SK-N-SH (cell line): Measurements from ENCODE around the gene IFNAR1. TPM values are rescaled to one million over a fixed set of nuclear protein-coding genes. Genes with fewer than 3 reads are reported as not detected.

ENCODE experiments used
- CTCF ChIA-PET: fragments of 300-600, 350-600 bp; formaldehyde crosslinking; extraction: SDS; loops from one replicate; lab custom pipeline; 2021; lab: Yijun Ruan, JAX
- POLR2A ChIA-PET: fragments of 350-600 bp; sonication (Branson Sonifier 250); formaldehyde crosslinking; extraction: SDS; loops from one replicate; lab custom pipeline; 2020; ENCODE audit warnings: antibody characterized with exemption, inconsistent platforms; lab: Yijun Ruan, JAX
- DNase-seq: peaks from one replicate; pipeline ENCODE4 v3.0.0; 2012
- H2AFZ ChIP-seq: fragments of 200-600 bp; sonication (generic); 2 replicates; pipeline ENCODE4 v1.8.1; 2016; ENCODE audit warnings: antibody characterized with exemption, mild to moderate bottlenecking, low read depth
- H3F3A ChIP-seq: fragments of 200-600 bp; sonication (generic); replicated peaks from 2 replicates; pipeline ENCODE3; 2016; ENCODE audit warnings: antibody characterized with exemption, mild to moderate bottlenecking; ENCODE audit not compliant: insufficient read depth
- H3K27ac ChIP-seq, 2 experiments: fragments of 200-500 bp in 1 of 2; fragments of 200-600 bp in 1 of 2; sonication (Bioruptor generic) in 1 of 2; sonication (generic), shearing (Covaris generic) in 1 of 2; 2 replicates each; pipeline versions ENCODE4 v1.5.1 to v1.6.1; 2014 to 2016; ENCODE audit warnings: low read depth in 2 of 2, inconsistent platforms in 1 of 2, low read length in 1 of 2, mild to moderate bottlenecking in 1 of 2, mixed read lengths in 1 of 2
- H3K27me3 ChIP-seq: fragments of 200-600 bp; sonication (generic), shearing (Covaris generic); 2 replicates; pipeline ENCODE4 v1.6.1; 2016; ENCODE audit warnings: mixed run types; ENCODE audit not compliant: insufficient read depth
- H3K36me3 ChIP-seq, 2 experiments: fragments of 200-500 bp in 1 of 2; fragments of 200-600 bp in 1 of 2; sonication (Bioruptor generic) in 1 of 2; sonication (generic) in 1 of 2; replicated peaks in 1 of 2; 2 replicates each; pipeline versions ENCODE3 to v1.5.1; 2014 to 2016; ENCODE audit warnings: low read length in 1 of 2, mild to moderate bottlenecking in 1 of 2; ENCODE audit not compliant: insufficient read depth in 2 of 2, control insufficient read depth in 1 of 2
- H3K4me1 ChIP-seq, 2 experiments: fragments of 200-500 bp in 1 of 2; fragments of 200-600 bp in 1 of 2; sonication (Bioruptor generic) in 1 of 2; sonication (generic), shearing (Covaris generic) in 1 of 2; 2 replicates each; pipeline versions ENCODE4 v1.5.1 to v1.6.1; 2014 to 2016; ENCODE audit warnings: low read depth in 1 of 2, low read length in 1 of 2, mixed run types in 1 of 2; ENCODE audit not compliant: insufficient read depth in 2 of 2, control insufficient read depth in 1 of 2
- H3K4me2 ChIP-seq: fragments of 200-600 bp; sonication (generic), shearing (Covaris generic); 2 replicates; pipeline ENCODE4 v1.6.1; 2017; ENCODE audit warnings: mixed run types
- H3K4me3 ChIP-seq, 2 experiments: fragments of 200-500 bp in 1 of 2; fragments of 200-600 bp in 1 of 2; sonication (Bioruptor generic) in 1 of 2; sonication (generic), shearing (Covaris generic) in 1 of 2; 2 replicates each; pipeline versions ENCODE4 v1.5.1 to v1.8.1; 2014 to 2016; ENCODE audit warnings: low read depth in 2 of 2, inconsistent platforms in 1 of 2, low read length in 1 of 2, mild to moderate bottlenecking in 1 of 2, mixed read lengths in 1 of 2, moderate library complexity in 1 of 2
- H3K79me2 ChIP-seq: fragments of 200-600 bp; sonication (generic); 2 replicates; pipeline ENCODE4 v1.8.1; 2017; ENCODE audit warnings: mild to moderate bottlenecking; ENCODE audit not compliant: insufficient read depth
- H3K9ac ChIP-seq: fragments of 200-600 bp; sonication (generic); 2 replicates; pipeline ENCODE4 v1.6.1; 2017; ENCODE audit warnings: mixed run types
- H3K9me2 ChIP-seq: fragments of 200-600 bp; sonication (generic); 2 replicates; pipeline ENCODE4 v1.6.1; 2017; ENCODE audit warnings: mixed run types
- H3K9me3 ChIP-seq: fragments of 200-600 bp; sonication (generic); 2 replicates; pipeline ENCODE4 v1.6.1; 2017; ENCODE audit warnings: mixed run types, mild to moderate bottlenecking, moderate library complexity
- H4K20me1 ChIP-seq: fragments of 200-600 bp; sonication (generic); 2 replicates; pipeline ENCODE4 v1.6.1; 2017; ENCODE audit warnings: mild to moderate bottlenecking, mixed run types; ENCODE audit not compliant: insufficient read depth
- CHD2 ChIP-seq: fragments of 150-350 bp; IDR thresholded peaks from 2 replicates; pipeline ENCODE4 v1.6.1; 2018; ENCODE audit warnings: low read length; ENCODE audit not compliant: partially characterized antibody
- JUND ChIP-seq: IDR thresholded peaks from 2 replicates; pipeline ENCODE4 v1.4.0; 2012
- MAX ChIP-seq: IDR thresholded peaks from 2 replicates; pipeline ENCODE4 v1.4.0; 2012; ENCODE audit warnings: low read depth
- MEF2A ChIP-seq: IDR thresholded peaks from 2 replicates; pipeline ENCODE4 v1.4.0; 2012; ENCODE audit warnings: low read depth, borderline replicate concordance
- NFIC ChIP-seq: IDR thresholded peaks from 2 replicates; pipeline ENCODE4 v1.4.0; 2012; ENCODE audit warnings: borderline replicate concordance
- RAD21 ChIP-seq: IDR thresholded peaks from 2 replicates; pipeline ENCODE4 v1.6.1; 2012; ENCODE audit warnings: mild to moderate bottlenecking, low read length
- RCOR1 ChIP-seq: fragments of 150-350 bp; IDR thresholded peaks from 2 replicates; pipeline ENCODE4 v1.6.1; 2017; ENCODE audit warnings: antibody characterized with exemption, low read length
- TAF1 ChIP-seq: IDR thresholded peaks from 2 replicates; pipeline ENCODE4 v1.6.1; 2012; ENCODE audit warnings: low read depth, mild to moderate bottlenecking, low read length, moderate library complexity, borderline replicate concordance
- USF1 ChIP-seq: IDR thresholded peaks from 2 replicates; pipeline ENCODE4 v1.4.0; 2012; ENCODE audit warnings: low read depth, borderline replicate concordance
- WGBS: methylation state at CpG from one replicate; pipeline ENCODE4 v1.1.6; 2017; ENCODE audit warnings: low lambda C conversion rate; 5-methylcytosine and 5-hydroxymethylcytosine counted together
- polyA plus RNA-seq, 3 experiments: library from polyadenylated mRNA; depleted of rRNA; stranded (reverse); fragments of >200 nt; gene quantifications; 2 replicates each; pipeline ENCODE4 v1.2.3, GENCODE V29; 2012

Gene IFNAR1
- polyA plus RNA-seq, 1 of the 3 experiments (the other 2 are of a cell fraction) = 12.2 TPM

GRCh38 chr21:33403786-33404585 lies 79.2 kb downstream of the IFNAR1 start:
- peak overlapping the region; percentile 92 for H3K9ac ChIP-seq
- peak overlapping the region; percentile 83 for H3K4me2 ChIP-seq
- H3K79me2 ChIP-seq = peaks cover 55% of the 10 kb centered on the region
- TF ChIP-seq RCOR1 = peak; percentile 11; the same call in 1 of the 2 replicates
- TF ChIP-seq NFIC = no peak
- 0 out of 2 replicates have a peak, but pooled peaks have one; percentile 14 for TF ChIP-seq TAF1
- TF ChIP-seq CHD2 = peak; percentile 48
- 0 out of 2 replicates have a peak, but pooled peaks have one; percentile 11 for TF ChIP-seq MAX
- no peaks in the 10 kb centered on the region for H3K27me3 ChIP-seq
- peaks cover 30% of the 10 kb centered on the region for H3F3A ChIP-seq
- peaks cover 35% of the 10 kb centered on the region for H4K20me1 ChIP-seq
- POLR2A ChIA-PET = interaction anchor here (0.6 to 1.2 kb wide), 2 partner anchors 40 to 76 kb away, joined by 3 to 7 read pairs; partner anchors contain the start of gene TMEM50B
- H3K27ac ChIP-seq = peak overlapping the region; percentile 77 to 81
- CTCF ChIA-PET = interaction anchor here (1.3 to 3.3 kb wide), 3 partner anchors 43 to 210 kb away, joined by 3 to 12 read pairs (median 5); no protein-coding TSS in a partner anchor
- no peak overlapping the region for H2AFZ ChIP-seq
- peak overlapping the region; percentile 67 to 78 for H3K4me3 ChIP-seq
- no peaks in the 10 kb centered on the region for H3K9me2 ChIP-seq
- H3K36me3 ChIP-seq = peaks cover 0 to 16% of the 10 kb centered on the region in 2 experiments
- WGBS = 22% methylated on average over 17 of the region's 47 CpGs
- DNase-seq = peak; percentile 76
- no peaks in the 10 kb centered on the region for H3K9me3 ChIP-seq
- peaks cover 7% of the 10 kb centered on the region in 2 experiments; a peak in 1 of 4 replicates for H3K4me1 ChIP-seq

- peaks cover 7 to 9% of the 10 kb centered on the region in 2 experiments; a peak in 1 of 4 replicates for H3K4me1 ChIP-seq
- TF ChIP-seq JUND (no peak), RAD21 (no peak), MEF2A (no peak), USF1 (no peak)
- H3K36me3 ChIP-seq = peaks cover 4 to 22% of the 10 kb centered on the region in 2 experiments
- peaks cover 25% of the 10 kb centered on the region for H3F3A ChIP-seq
- POLR2A ChIA-PET = interaction anchor here (0.6 kb wide), 1 partner anchor 35 kb away, joined by 3 read pairs; no protein-coding TSS in a partner anchor
- CTCF ChIA-PET = interaction anchor here (1.2 to 3.3 kb wide), 4 partner anchors 45 to 466 kb away, joined by 3 to 12 read pairs (median 5); no protein-coding TSS in a partner anchor
- DNase-seq = no peak
- peaks cover 60% of the 10 kb centered on the region for H4K20me1 ChIP-seq
- no peaks in the 10 kb centered on the region for H3K9me2 ChIP-seq
- 73% methylated on average over 5 of the region's 5 CpGs for WGBS
- peaks cover 80% of the 10 kb centered on the region for H3K79me2 ChIP-seq
- H3K4me2 ChIP-seq = no peak overlapping the region
- H3K9ac ChIP-seq = no peak overlapping the region
- H3K4me3 ChIP-seq = no peak overlapping the region
- H3K9me3 ChIP-seq = no peaks in the 10 kb centered on the region
- H3K27ac ChIP-seq = no peak overlapping the region
- H3K27me3 ChIP-seq = no peaks in the 10 kb centered on the region
- H2AFZ ChIP-seq = no peak overlapping the region
These were observed 81.7 kb downstream of the IFNAR1 start for GRCh38 chr21:33406493-33406892.

Other genes with a start within 250 kb of the IFNAR1 start
- 10.4 and 16.8 TPM in 2 replicates for gene IFNAR2, start 95.0 kb upstream of the IFNAR1 start, polyA plus RNA-seq (2012; rRNA removed)
- 19.8 and 20.1 TPM in 2 replicates for gene IL10RB, start 58.6 kb upstream of the IFNAR1 start, polyA plus RNA-seq (2012; rRNA removed)
- gene IFNGR2, start 78.4 kb downstream of the IFNAR1 start, polyA plus RNA-seq (2012; rRNA removed) = 92.4 and 126 TPM in 2 replicates
- gene TMEM50B, start 155.0 kb downstream of the IFNAR1 start, polyA plus RNA-seq (2012; rRNA removed) = 27.3 and 41.3 TPM in 2 replicates
- gene DNAJC28, start 166.7 kb downstream of the IFNAR1 start, polyA plus RNA-seq (2012; rRNA removed) = 0.58 and 0.88 TPM in 2 replicates
- 17.3 and 26.8 TPM in 2 replicates for gene GART, start 217.1 kb downstream of the IFNAR1 start, polyA plus RNA-seq (2012; rRNA removed)
- gene SON, start 218.1 kb downstream of the IFNAR1 start, polyA plus RNA-seq (2012; rRNA removed) = 45.9 and 57.4 TPM in 2 replicates